ENCODE data around the gene SCUBE1. TPM values are rescaled to one million over a fixed set of nuclear protein-coding genes. Genes with fewer than 3 reads are reported as not detected.

Gene SCUBE1
- total RNA-seq, 1 donor from 2014 or later: 0.89 TPM

GRCh38 chr22:43166132-43166930 lies 176.8 kb downstream of the SCUBE1 start:
- ATAC-seq (no peak), DNase-seq (ENCODE audit: missing footprints) (peak; percentile 15)
- intact Hi-C loops (cut with DNase I): no loop called here

- intact Hi-C loops (cut with DNase I): no loop called here
- ATAC-seq: no peak
- DNase-seq (ENCODE audit: missing footprints): peak; percentile 39
Observed at GRCh38 chr22:43164636-43165035, 178.5 kb downstream of the SCUBE1 start.

GRCh38 chr22:43163241-43163795 lies 179.9 kb downstream of the SCUBE1 start:
- DNase-seq (ENCODE audit: missing footprints) (no peak), ATAC-seq (no peak)
- intact Hi-C loops (cut with DNase I): no loop called here

GRCh38 chr22:43162412-43163150 lies 180.6 kb downstream of the SCUBE1 start:
- ATAC-seq (no peak), DNase-seq (ENCODE audit: missing footprints) (no peak)
- intact Hi-C loops (cut with DNase I): no loop called here

- DNase-seq (ENCODE audit: missing footprints) (no peak), ATAC-seq (no peak)
- intact Hi-C loops (cut with DNase I): no loop called here
Observed at GRCh38 chr22:43160497-43161126, 182.6 kb downstream of the SCUBE1 start.

GRCh38 chr22:43159484-43160178 lies 183.5 kb downstream of the SCUBE1 start:
- intact Hi-C loops (cut with DNase I): no loop called here
- DNase-seq (ENCODE audit: missing footprints): no peak
- peak; percentile 1 for ATAC-seq

GRCh38 chr22:43158778-43159483 lies 184.2 kb downstream of the SCUBE1 start:
- ATAC-seq (no peak), DNase-seq (ENCODE audit: missing footprints) (no peak)
- intact Hi-C loops (cut with DNase I): no loop called here

- intact Hi-C loops (cut with DNase I): no loop called here
- DNase-seq (ENCODE audit: missing footprints) (no peak), ATAC-seq (no peak)
Observed at GRCh38 chr22:43157874-43158546, 185.2 kb downstream of the SCUBE1 start.

- DNase-seq (ENCODE audit: missing footprints) (no peak), ATAC-seq (no peak)
- intact Hi-C loops (cut with DNase I): no loop called here
Observed at GRCh38 chr22:43156413-43156812, 186.8 kb downstream of the SCUBE1 start.

- intact Hi-C loops (cut with DNase I): no loop called here
- ATAC-seq (no peak), DNase-seq (ENCODE audit: missing footprints) (no peak)
Observed at GRCh38 chr22:43155789-43156188, 187.4 kb downstream of the SCUBE1 start.

- DNase-seq (ENCODE audit: missing footprints): peak; percentile 77
- intact Hi-C loops (cut with DNase I): no loop called here
- ATAC-seq: no peak
Observed at GRCh38 chr22:43154887-43155536, 188.2 kb downstream of the SCUBE1 start.

- no peak for ATAC-seq
- DNase-seq (ENCODE audit: missing footprints): no peak
- intact Hi-C loops (cut with DNase I): no loop called here
Observed at GRCh38 chr22:43153899-43154298, 189.3 kb downstream of the SCUBE1 start.

GRCh38 chr22:43152357-43153071 lies 190.7 kb downstream of the SCUBE1 start:
- ATAC-seq (peak; percentile 79), DNase-seq (ENCODE audit: missing footprints) (peak; percentile 90)
- intact Hi-C loops (cut with DNase I): no loop called here

- intact Hi-C loops (cut with DNase I): no loop called here
- DNase-seq (ENCODE audit: missing footprints) (no peak), ATAC-seq (peak; percentile 10)
Observed at GRCh38 chr22:43152003-43152356, 191.2 kb downstream of the SCUBE1 start.

GRCh38 chr22:43151251-43152002 lies 191.7 kb downstream of the SCUBE1 start, which contains the start of gene TSPO:
TSS of gene TSPO (plus strand) at chr22:43151559. CDS start at chr22:43159239, 7,680 bp downstream.
- ATAC-seq: peak; percentile 87
- peak; percentile 91 for DNase-seq (ENCODE audit: missing footprints)
- intact Hi-C loops (cut with DNase I): no loop called here

- intact Hi-C loops (cut with DNase I): no loop called here
- DNase-seq (ENCODE audit: missing footprints) (no peak), ATAC-seq (no peak)
Observed at GRCh38 chr22:43150731-43151206, 192.4 kb downstream of the SCUBE1 start.
